Neural progenitor cell (in vitro differentiated cells): ENCODE results near the gene ELMO1. TPM values are rescaled to one million over a fixed set of nuclear protein-coding genes. Genes with fewer than 3 reads are reported as not detected.

ENCODE experiments used
- DNase-seq: peaks from one replicate; pipeline ENCODE4 v3.0.0-alpha.2; 2016; ENCODE audit warnings: low spot score
- H2AFZ ChIP-seq: fragments of 200-600 bp; sonication (generic); replicated peaks from 2 replicates; pipeline ENCODE4 v1.6.1; 2016; ENCODE audit warnings: antibody characterized with exemption
- H3F3A ChIP-seq: fragments of 200-600 bp; sonication (generic); 2 replicates; pipeline ENCODE4 v1.6.1; 2016; ENCODE audit warnings: antibody characterized with exemption, low read depth
- H3K27ac ChIP-seq: fragments of 200-600 bp; sonication (generic); 2 replicates; pipeline ENCODE4 v1.5.1; 2016; ENCODE audit warnings: mild to moderate bottlenecking
- H3K27me3 ChIP-seq: fragments of 200-600 bp; sonication (generic); 2 replicates; pipeline ENCODE4 v1.6.1; 2016; ENCODE audit warnings: mild to moderate bottlenecking, moderate library complexity
- H3K36me3 ChIP-seq: fragments of 200-600 bp; sonication (generic); 2 replicates; pipeline ENCODE4 v1.5.1; 2016
- H3K4me1 ChIP-seq: fragments of 200-600 bp; sonication (generic); 2 replicates; pipeline ENCODE4 v1.6.1; 2016; ENCODE audit warnings: mixed run types
- H3K4me2 ChIP-seq: fragments of 200-600 bp; sonication (generic); 2 replicates; pipeline ENCODE4 v1.6.1; 2016
- H3K4me3 ChIP-seq: fragments of 200-600 bp; sonication (generic); 2 replicates; pipeline ENCODE4 v1.5.1; 2016
- H3K79me2 ChIP-seq: fragments of 200-600 bp; sonication (generic); 2 replicates; pipeline ENCODE4 v1.6.1; 2016; ENCODE audit warnings: low read depth
- H3K9ac ChIP-seq: fragments of 200-600 bp; sonication (generic); 2 replicates; pipeline ENCODE4 v1.6.1; 2016
- H3K9me3 ChIP-seq: fragments of 200-600 bp; sonication (generic); 2 replicates; pipeline ENCODE4 v1.5.1; 2016; ENCODE audit warnings: low read depth
- H4K20me1 ChIP-seq: fragments of 200-600 bp; sonication (generic); 2 replicates; pipeline ENCODE4 v1.6.1; 2016; ENCODE audit warnings: low read depth
- H3K27ac Mint-ChIP-seq: 3 replicates; pipeline ENCODE4 v1.8.0; 2021; ENCODE audit warnings: mixed read lengths
- H3K27me3 Mint-ChIP-seq: 2 replicates; pipeline ENCODE4 v1.8.0; 2022; ENCODE audit warnings: low read depth, mild to moderate bottlenecking, inconsistent platforms, moderate library complexity, mixed read lengths; ENCODE audit not compliant: insufficient read depth
- H3K36me3 Mint-ChIP-seq: 3 replicates; pipeline ENCODE4 v1.8.0; 2021; ENCODE audit warnings: mixed read lengths
- H3K4me1 Mint-ChIP-seq: 3 replicates; pipeline ENCODE4 v1.8.0; 2021; ENCODE audit warnings: mixed read lengths
- H3K4me3 Mint-ChIP-seq: 3 replicates; pipeline ENCODE4 v1.8.0; 2021; ENCODE audit warnings: mild to moderate bottlenecking, moderate library complexity, mixed read lengths
- H3K9me3 Mint-ChIP-seq: 3 replicates; pipeline ENCODE4 v1.8.0; 2020; ENCODE audit warnings: mixed read lengths
- CTCF ChIP-seq: fragments of 200-600 bp; sonication (generic); IDR thresholded peaks from 2 replicates; pipeline ENCODE4 v1.5.1; 2017; ENCODE audit warnings: antibody characterized with exemption, mild to moderate bottlenecking
- EZH2 ChIP-seq: fragments of 200-600 bp; sonication (generic); IDR thresholded peaks from 2 replicates; pipeline ENCODE4 v1.6.1; 2017; ENCODE audit warnings: antibody characterized with exemption, mild to moderate bottlenecking, moderate library complexity
- EZH2phosphoT487 ChIP-seq: fragments of 200-600 bp; sonication (generic); IDR thresholded peaks from 2 replicates; pipeline ENCODE4 v1.6.1; 2017; ENCODE audit warnings: antibody characterized with exemption
- total RNA-seq: library from RNA; depleted of rRNA; stranded (reverse); fragments of >200 nt; gene quantifications from 2 replicates; pipeline ENCODE4 v1.2.3, GENCODE V29; 2015; ENCODE audit warnings: low replicate concordance

Gene ELMO1
- total RNA-seq, 1 donor from 2014 or later, result 22.0 TPM

- Histone ChIP-seq H3K9ac (no peak overlapping the region), H4K20me1 (no peaks in the 10 kb centered on the region), H3K4me2 (peak overlapping the region; percentile 23), H3K4me3 (no peak overlapping the region), H3K9me3 (no peaks in the 10 kb centered on the region), H2AFZ (no peak overlapping the region), H3F3A (peaks cover 7% of the 10 kb centered on the region), H3K79me2 (no peaks in the 10 kb centered on the region), H3K27me3 (no peaks in the 10 kb centered on the region), H3K27ac (no peak overlapping the region), H3K4me1 (peaks cover 28% of the 10 kb centered on the region), H3K36me3 (no peaks in the 10 kb centered on the region)
- no peak for DNase-seq
- Mint-ChIP-seq H3K36me3 (no peaks in the 10 kb centered on the region), H3K27me3 (no peaks in the 10 kb centered on the region), H3K4me1 (peaks cover 4% of the 10 kb centered on the region), H3K4me3 (no peak overlapping the region), H3K27ac (no peak overlapping the region), H3K9me3 (peaks cover 4% of the 10 kb centered on the region)
- TF ChIP-seq EZH2phosphoT487, result no peak
- no peak for TF ChIP-seq EZH2
- no peak for TF ChIP-seq CTCF
These were observed 402.1 kb downstream of the ELMO1 start for GRCh38 chr7:37046531-37047079.

- Histone ChIP-seq H3F3A (peaks cover 7% of the 10 kb centered on the region), H4K20me1 (no peaks in the 10 kb centered on the region), H2AFZ (no peak overlapping the region), H3K27ac (no peak overlapping the region), H3K79me2 (no peaks in the 10 kb centered on the region), H3K9ac (no peak overlapping the region), H3K36me3 (no peaks in the 10 kb centered on the region), H3K4me3 (no peak overlapping the region), H3K4me2 (no peak overlapping the region), H3K4me1 (peaks cover 28% of the 10 kb centered on the region), H3K27me3 (no peaks in the 10 kb centered on the region), H3K9me3 (no peaks in the 10 kb centered on the region)
- no peak overlapping the region for H3K4me3 Mint-ChIP-seq
- TF ChIP-seq CTCF, result no peak
- no peak for TF ChIP-seq EZH2
- no peak for TF ChIP-seq EZH2phosphoT487
- H3K27ac Mint-ChIP-seq, result no peak overlapping the region
- peaks cover 4% of the 10 kb centered on the region for H3K9me3 Mint-ChIP-seq
- no peaks in the 10 kb centered on the region for H3K36me3 Mint-ChIP-seq
- no peaks in the 10 kb centered on the region for H3K27me3 Mint-ChIP-seq
- H3K4me1 Mint-ChIP-seq, result peaks cover 10% of the 10 kb centered on the region
- peak; percentile 7 for DNase-seq
These were observed 402.9 kb downstream of the ELMO1 start for GRCh38 chr7:37045681-37046179.

- Histone ChIP-seq H3K9me3 (no peaks in the 10 kb centered on the region), H3K9ac (no peak overlapping the region), H3K4me1 (peaks cover 6% of the 10 kb centered on the region), H3K36me3 (no peaks in the 10 kb centered on the region), H3F3A (no peaks in the 10 kb centered on the region), H3K79me2 (no peaks in the 10 kb centered on the region), H3K4me2 (no peak overlapping the region), H2AFZ (no peak overlapping the region), H3K4me3 (no peak overlapping the region), H3K27ac (no peak overlapping the region), H4K20me1 (no peaks in the 10 kb centered on the region), H3K27me3 (no peaks in the 10 kb centered on the region)
- no peak for DNase-seq
- H3K27me3 Mint-ChIP-seq, result no peaks in the 10 kb centered on the region
- H3K4me3 Mint-ChIP-seq, result no peak overlapping the region
- H3K36me3 Mint-ChIP-seq, result peaks cover 2% of the 10 kb centered on the region
- peaks cover 8% of the 10 kb centered on the region for H3K4me1 Mint-ChIP-seq
- H3K27ac Mint-ChIP-seq, result no peak overlapping the region
- TF ChIP-seq EZH2phosphoT487, result no peak
- TF ChIP-seq EZH2, result no peak
- TF ChIP-seq CTCF, result no peak
- H3K9me3 Mint-ChIP-seq, result peaks cover 16% of the 10 kb centered on the region
These were observed 407.2 kb downstream of the ELMO1 start for GRCh38 chr7:37041461-37041860.
